Measurements from ENCODE around the gene ATP6V1F.

ATP6V1F gene

DNA sequence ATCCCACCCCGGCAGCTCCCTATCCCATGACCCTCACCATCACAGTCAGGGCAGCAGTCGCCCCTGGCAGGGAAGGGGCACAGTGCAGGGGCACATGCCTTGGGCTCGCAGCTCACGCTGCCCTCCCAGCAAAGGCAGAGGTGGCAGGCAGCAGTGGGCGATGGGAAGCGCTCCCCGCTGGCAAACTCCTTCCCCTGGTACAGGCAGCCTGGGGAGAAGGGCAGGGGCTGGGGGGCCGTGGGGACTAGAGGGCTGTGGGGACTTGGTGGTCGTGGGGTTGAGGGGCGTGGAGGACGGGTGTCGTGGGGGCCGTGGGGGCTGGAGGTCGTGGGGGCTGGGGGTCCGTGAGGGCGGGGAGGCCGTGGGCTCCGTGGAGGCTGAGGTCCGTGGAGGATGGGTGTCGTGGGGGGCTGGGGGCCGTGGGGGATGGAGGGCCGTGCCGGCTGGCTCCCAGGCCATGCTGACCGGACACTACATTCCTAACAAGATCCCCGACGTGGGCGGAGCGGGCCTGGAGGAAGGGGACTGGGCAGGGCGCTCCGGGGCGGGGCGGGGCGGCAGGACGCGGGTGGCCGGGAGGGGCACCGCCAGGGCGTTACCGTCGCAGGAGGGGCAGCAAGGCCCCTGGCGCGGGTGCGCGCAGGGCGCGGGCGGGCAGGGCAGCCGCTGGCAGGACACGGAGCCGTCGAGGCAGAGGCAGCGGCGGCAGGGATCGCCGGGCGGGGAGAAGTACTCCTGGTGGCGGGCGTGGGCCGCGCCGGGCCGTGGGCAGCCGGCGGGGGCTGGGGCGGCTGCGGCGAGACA is 27.9 kb downstream of the ATP6V1F start:
- Histone ChIP-seq H3K27ac (ENCODE audit: low read depth, low read length) (no peak overlapping the region), H3K9ac (ENCODE audit: low read length) (no peak overlapping the region), H3K4me3 (ENCODE audit: low read depth, low read length) (peak overlapping the region; percentile 67), H3K9me3 (ENCODE audit: control insufficient read depth, insufficient read depth, low read depth, low read length) (no peaks in the 10 kb centered on the region), H3K27me3 (ENCODE audit: control insufficient read depth, insufficient read depth, low read length) (no peaks in the 10 kb centered on the region; the same call in 1 of the 2 replicates), H3K36me3 (ENCODE audit: control insufficient read depth, insufficient read depth, low read length) (0 out of 2 replicates have a peak, but pooled peaks cover 3% of the 10 kb centered on the region), H3K4me1 (ENCODE audit: control insufficient read depth, insufficient read depth, low read length) (peaks cover 26% of the 10 kb centered on the region)

DNA sequence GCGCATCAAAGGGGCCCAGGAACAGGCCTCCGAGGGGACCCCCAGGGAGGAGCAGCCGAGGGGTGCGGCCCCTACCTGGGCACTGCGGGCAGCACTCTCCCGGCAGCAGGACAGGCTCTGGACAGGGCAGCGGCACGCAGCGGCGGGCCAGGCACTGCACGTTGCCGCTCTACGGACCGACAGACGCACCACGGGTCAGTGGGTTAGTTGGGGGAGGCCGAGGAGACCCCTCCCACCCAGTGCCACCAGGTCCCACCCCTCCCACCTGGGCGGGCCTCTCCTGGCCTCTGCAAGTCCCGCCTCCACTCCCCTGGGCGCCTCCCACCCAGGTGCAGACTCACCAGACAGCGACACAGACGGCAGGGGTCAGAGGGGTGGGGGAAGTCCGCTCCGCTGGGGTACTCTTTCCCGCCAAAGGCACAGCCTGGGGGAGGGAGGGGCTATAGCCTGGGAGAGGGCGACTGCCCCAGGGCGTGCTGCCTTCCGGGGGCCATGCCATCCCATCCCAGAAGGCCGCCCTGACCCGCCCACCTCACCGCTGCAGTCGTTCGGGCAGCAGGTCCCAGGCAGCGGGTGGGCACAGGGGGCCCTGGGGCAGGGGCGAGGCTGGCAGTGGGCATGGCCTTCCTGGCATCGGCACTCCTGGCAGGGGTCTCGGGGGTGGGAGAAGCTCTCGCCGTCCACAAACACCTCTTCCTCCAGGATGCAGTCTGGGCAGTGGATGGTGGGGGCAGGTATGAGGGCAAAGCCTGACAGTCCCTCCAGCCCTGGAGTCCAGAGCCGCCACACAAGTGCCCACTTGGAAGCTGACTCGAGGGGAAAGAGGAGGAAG is 28.7 kb downstream of the ATP6V1F start:
- peaks cover 26% of the 10 kb centered on the region for H3K4me1 ChIP-seq (ENCODE audit: control insufficient read depth, insufficient read depth, low read length)
- H3K9ac ChIP-seq (ENCODE audit: low read length), result no peak overlapping the region
- 0 out of 2 replicates have a peak, but pooled peaks cover 3% of the 10 kb centered on the region for H3K36me3 ChIP-seq (ENCODE audit: control insufficient read depth, insufficient read depth, low read length)
- H3K27ac ChIP-seq (ENCODE audit: low read depth, low read length), result no peak overlapping the region
- no peaks in the 10 kb centered on the region for H3K9me3 ChIP-seq (ENCODE audit: control insufficient read depth, insufficient read depth, low read depth, low read length)
- no peaks in the 10 kb centered on the region; the same call in 1 of the 2 replicates for H3K27me3 ChIP-seq (ENCODE audit: control insufficient read depth, insufficient read depth, low read length)
- peak overlapping the region; percentile 67 for H3K4me3 ChIP-seq (ENCODE audit: low read depth, low read length)

- Histone ChIP-seq H3K9ac (ENCODE audit: low read length) (no peak overlapping the region), H3K27ac (ENCODE audit: low read depth, low read length) (no peak overlapping the region), H3K27me3 (ENCODE audit: control insufficient read depth, insufficient read depth, low read length) (no peaks in the 10 kb centered on the region; the same call in 1 of the 2 replicates), H3K9me3 (ENCODE audit: control insufficient read depth, insufficient read depth, low read depth, low read length) (no peaks in the 10 kb centered on the region), H3K4me3 (ENCODE audit: low read depth, low read length) (peak overlapping the region; percentile 67; the same call in 1 of the 2 replicates), H3K36me3 (ENCODE audit: control insufficient read depth, insufficient read depth, low read length) (0 out of 2 replicates have a peak, but pooled peaks cover 3% of the 10 kb centered on the region), H3K4me1 (ENCODE audit: control insufficient read depth, insufficient read depth, low read length) (peaks cover 25% of the 10 kb centered on the region)
These were observed 29.2 kb downstream of the ATP6V1F start for GRCh38 chr7:128891942-128892269.

- H3K4me1 ChIP-seq (ENCODE audit: control insufficient read depth, insufficient read depth, low read length), result peaks cover 24% of the 10 kb centered on the region
- no peak overlapping the region for H3K27ac ChIP-seq (ENCODE audit: low read depth, low read length)
- no peaks in the 10 kb centered on the region; the same call in 1 of the 2 replicates for H3K27me3 ChIP-seq (ENCODE audit: control insufficient read depth, insufficient read depth, low read length)
- no peak overlapping the region for H3K9ac ChIP-seq (ENCODE audit: low read length)
- H3K9me3 ChIP-seq (ENCODE audit: control insufficient read depth, insufficient read depth, low read depth, low read length), result no peaks in the 10 kb centered on the region
- 0 out of 2 replicates have a peak, but pooled peaks cover 3% of the 10 kb centered on the region for H3K36me3 ChIP-seq (ENCODE audit: control insufficient read depth, insufficient read depth, low read length)
- H3K4me3 ChIP-seq (ENCODE audit: low read depth, low read length), result no peak overlapping the region
These were observed 30.0 kb downstream of the ATP6V1F start for GRCh38 chr7:128892521-128893250.

- Histone ChIP-seq H3K9me3 (ENCODE audit: control insufficient read depth, insufficient read depth, low read depth, low read length) (0 out of 2 replicates have a peak, but pooled peaks cover 3% of the 10 kb centered on the region), H3K9ac (ENCODE audit: low read length) (no peak overlapping the region), H3K27me3 (ENCODE audit: control insufficient read depth, insufficient read depth, low read length) (no peaks in the 10 kb centered on the region; the same call in 1 of the 2 replicates), H3K36me3 (ENCODE audit: control insufficient read depth, insufficient read depth, low read length) (0 out of 2 replicates have a peak, but pooled peaks cover 6% of the 10 kb centered on the region), H3K27ac (ENCODE audit: low read depth, low read length) (no peak overlapping the region), H3K4me3 (ENCODE audit: low read depth, low read length) (no peak overlapping the region), H3K4me1 (ENCODE audit: control insufficient read depth, insufficient read depth, low read length) (peaks cover 21% of the 10 kb centered on the region)
These were observed 30.8 kb downstream of the ATP6V1F start for GRCh38 chr7:128893251-128894100.

GRCh38 chr7:128894101-128894440 is 31.4 kb downstream of the ATP6V1F start:
- H3K9ac ChIP-seq (ENCODE audit: low read length), result no peak overlapping the region
- no peak overlapping the region for H3K4me3 ChIP-seq (ENCODE audit: low read depth, low read length)
- H3K9me3 ChIP-seq (ENCODE audit: control insufficient read depth, insufficient read depth, low read depth, low read length), result peaks cover 4% of the 10 kb centered on the region; the same call in 1 of the 2 replicates
- no peak overlapping the region for H3K27ac ChIP-seq (ENCODE audit: low read depth, low read length)
- H3K27me3 ChIP-seq (ENCODE audit: control insufficient read depth, insufficient read depth, low read length), result no peaks in the 10 kb centered on the region; the same call in 1 of the 2 replicates
- peaks cover 7% of the 10 kb centered on the region; the same call in 1 of the 2 replicates for H3K36me3 ChIP-seq (ENCODE audit: control insufficient read depth, insufficient read depth, low read length)
- peaks cover 16% of the 10 kb centered on the region; the same call in 1 of the 2 replicates for H3K4me1 ChIP-seq (ENCODE audit: control insufficient read depth, insufficient read depth, low read length)

GRCh38 chr7:128895320-128895719 is 32.7 kb downstream of the ATP6V1F start:
- Histone ChIP-seq H3K4me1 (ENCODE audit: control insufficient read depth, insufficient read depth, low read length) (peaks cover 5% of the 10 kb centered on the region; the same call in 1 of the 2 replicates), H3K27me3 (ENCODE audit: control insufficient read depth, insufficient read depth, low read length) (no peaks in the 10 kb centered on the region; the same call in 1 of the 2 replicates), H3K4me3 (ENCODE audit: low read depth, low read length) (no peak overlapping the region), H3K36me3 (ENCODE audit: control insufficient read depth, insufficient read depth, low read length) (peaks cover 14% of the 10 kb centered on the region; the same call in 1 of the 2 replicates), H3K9ac (ENCODE audit: low read length) (no peak overlapping the region), H3K9me3 (ENCODE audit: control insufficient read depth, insufficient read depth, low read depth, low read length) (peaks cover 15% of the 10 kb centered on the region), H3K27ac (ENCODE audit: low read depth, low read length) (no peak overlapping the region)

DNA sequence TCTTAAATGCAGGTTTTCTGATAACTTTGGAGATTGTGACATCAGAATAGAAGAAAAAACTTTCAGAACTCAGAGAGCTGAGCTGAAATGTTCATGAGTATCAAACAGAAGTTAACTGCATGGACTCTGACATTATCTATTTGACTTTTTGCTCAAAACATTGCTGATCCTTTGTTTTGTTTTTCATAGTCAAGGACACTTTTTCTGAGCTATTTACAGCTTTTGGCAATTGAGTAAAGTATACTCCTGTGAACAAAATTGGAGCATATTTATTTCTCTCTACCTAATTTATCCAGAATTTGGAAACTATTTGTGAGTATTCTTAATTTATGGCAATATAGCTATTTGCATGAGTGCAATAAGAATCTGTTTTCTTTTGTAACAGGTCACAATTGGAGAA is 36.7 kb downstream of the ATP6V1F start:
- no peak overlapping the region for H3K9ac ChIP-seq (ENCODE audit: low read length)

DNA sequence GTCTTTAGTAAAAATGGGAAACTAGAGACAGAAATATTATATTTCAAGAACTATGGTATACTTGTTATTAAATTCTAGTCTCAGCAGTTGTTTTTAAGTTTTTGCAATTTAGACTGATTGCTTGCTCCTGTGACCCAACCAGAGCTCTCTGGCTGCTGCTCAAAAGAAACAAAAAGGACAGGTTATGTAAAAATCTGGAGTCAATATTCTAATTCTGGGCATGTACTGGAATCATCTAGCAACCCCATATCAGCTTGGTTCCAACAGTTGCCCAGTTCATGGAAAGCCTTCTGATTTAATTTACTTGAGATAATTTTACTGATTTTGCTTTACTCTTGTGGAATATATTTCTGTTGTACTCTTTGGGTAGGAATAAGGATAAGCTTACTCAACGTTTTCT is 37.6 kb downstream of the ATP6V1F start:
- Histone ChIP-seq H3K27ac (ENCODE audit: low read depth, low read length) (no peak overlapping the region), H3K9me3 (ENCODE audit: control insufficient read depth, insufficient read depth, low read depth, low read length) (peaks cover 17% of the 10 kb centered on the region), H3K4me1 (ENCODE audit: control insufficient read depth, insufficient read depth, low read length) (peaks cover 3% of the 10 kb centered on the region; the same call in 1 of the 2 replicates), H3K9ac (ENCODE audit: low read length) (no peak overlapping the region), H3K27me3 (ENCODE audit: control insufficient read depth, insufficient read depth, low read length) (no peaks in the 10 kb centered on the region), H3K4me3 (ENCODE audit: low read depth, low read length) (no peak overlapping the region), H3K36me3 (ENCODE audit: control insufficient read depth, insufficient read depth, low read length) (peaks cover 15% of the 10 kb centered on the region; the same call in 1 of the 2 replicates)

More for the DNA sequence above, 36.7 kb downstream of the ATP6V1F start:
- H3K4me1 ChIP-seq (ENCODE audit: control insufficient read depth, insufficient read depth, low read length), result peaks cover 3% of the 10 kb centered on the region; the same call in 1 of the 2 replicates
- H3K9me3 ChIP-seq (ENCODE audit: control insufficient read depth, insufficient read depth, low read depth, low read length), result peaks cover 17% of the 10 kb centered on the region
- H3K4me3 ChIP-seq (ENCODE audit: low read depth, low read length), result no peak overlapping the region
- H3K36me3 ChIP-seq (ENCODE audit: control insufficient read depth, insufficient read depth, low read length), result peaks cover 15% of the 10 kb centered on the region; the same call in 1 of the 2 replicates
- no peaks in the 10 kb centered on the region for H3K27me3 ChIP-seq (ENCODE audit: control insufficient read depth, insufficient read depth, low read length)
- H3K27ac ChIP-seq (ENCODE audit: low read depth, low read length), result no peak overlapping the region

All from HUES6 (cell line).